Stimulated activated CD4-positive, alpha-beta T cell treated with anti-CD3 and anti-CD28 coated beads, TNF-alpha, amount 100 ng/mL, for 48 hours (primary cell): ENCODE data around the gene MEIOB.
"Not testable (repeated sequence)": the region's sequence is repeated elsewhere in the genome, so short reads cannot be mapped to it uniquely, and the experiment has no call there.

Experiments
- DNase-seq, 3 donors: peaks; one replicate each; pipeline ENCODE4 v3.0.0-alpha.2; 2020; ENCODE audit warnings: low read depth in 3 of 3

The MEIOB gene

DNA sequence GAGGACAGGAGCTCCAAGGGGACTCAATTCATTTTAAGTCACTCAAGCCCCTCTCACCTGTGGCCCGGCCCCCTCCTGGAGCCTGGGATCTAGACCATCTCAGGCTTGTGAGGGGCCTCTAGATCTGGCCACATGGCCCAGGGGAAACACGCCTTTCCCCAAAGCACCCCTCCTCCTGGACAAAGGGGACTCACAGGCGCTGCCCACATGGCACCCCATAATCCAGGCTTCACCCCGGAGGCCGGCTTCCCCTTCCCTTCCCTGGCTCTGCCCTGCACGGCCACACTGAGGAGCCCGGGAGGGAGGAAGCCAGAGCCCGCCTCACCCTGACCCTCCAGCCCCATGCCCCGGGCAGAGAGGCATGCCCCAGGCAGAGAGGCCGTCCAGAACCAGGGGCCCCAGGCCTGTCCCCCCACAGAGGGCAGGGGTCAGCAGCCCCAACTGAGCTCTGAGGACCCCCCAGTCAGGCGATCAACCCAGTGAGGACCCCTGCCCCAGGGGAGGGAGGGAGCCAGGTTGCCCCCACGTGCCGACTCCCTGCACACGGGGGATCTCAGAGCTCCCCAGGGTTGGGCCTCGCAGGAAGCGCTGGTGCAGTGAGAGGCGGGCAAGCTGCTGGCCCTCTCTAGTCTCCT, 35.4 kb upstream of the MEIOB start:
- DNase-seq: no peak

DNA sequence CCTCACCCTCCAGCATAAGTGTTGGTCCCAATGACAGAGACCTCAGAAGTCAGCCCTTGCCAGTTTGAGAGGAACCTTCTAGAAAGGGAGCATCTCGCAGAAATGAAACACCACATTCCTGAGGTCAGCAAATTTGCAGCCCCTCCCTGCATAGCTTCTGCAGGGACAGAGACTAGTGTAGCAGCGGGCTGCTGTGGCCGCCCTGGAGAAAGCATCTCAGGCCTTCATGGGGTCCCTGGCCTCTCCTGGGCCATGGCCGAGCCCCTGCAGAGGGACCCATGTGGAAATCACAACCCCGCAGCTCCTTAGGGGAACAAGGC, 34.8 kb upstream of the MEIOB start:
- DNase-seq: no peak

DNA sequence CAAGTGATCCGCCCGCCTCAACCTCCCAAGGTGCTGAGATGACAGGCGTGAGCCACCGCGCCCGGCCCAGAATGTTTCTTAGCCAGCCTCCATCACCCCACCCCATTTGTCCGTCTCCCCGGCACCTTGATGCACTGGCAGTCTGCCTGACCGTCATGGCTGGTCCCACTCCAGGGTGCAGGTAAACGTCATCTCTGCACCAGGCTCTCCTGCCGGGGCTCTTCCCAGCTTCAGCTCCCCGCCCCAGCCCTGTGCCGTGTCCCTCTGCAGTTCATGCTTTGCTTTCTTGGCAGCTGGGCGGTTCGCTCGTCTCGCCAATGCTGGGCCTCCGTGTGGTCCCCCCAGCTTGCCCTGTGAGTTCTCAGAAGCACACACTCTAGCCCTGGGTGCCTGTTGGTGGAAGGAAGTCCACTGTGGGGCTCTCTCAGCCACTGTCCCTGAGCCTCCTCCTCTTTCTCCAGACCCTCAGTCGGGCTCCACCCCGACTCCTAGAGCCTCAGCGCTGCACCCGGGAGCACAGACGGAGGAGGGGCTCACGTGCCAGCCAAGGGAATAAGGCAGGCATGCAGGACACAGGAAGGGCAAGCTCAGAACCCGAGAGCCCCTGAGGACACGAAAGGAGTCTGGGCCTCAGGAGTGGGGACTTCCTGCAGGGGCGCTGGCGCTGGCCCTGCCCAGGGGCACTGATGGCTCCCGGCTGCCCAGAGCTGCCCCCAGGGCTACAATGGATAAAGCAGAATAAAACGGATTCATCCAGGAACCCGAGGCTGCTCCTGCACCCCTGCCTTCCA, 34.3 kb upstream of the MEIOB start:
- no peak for DNase-seq

DNA sequence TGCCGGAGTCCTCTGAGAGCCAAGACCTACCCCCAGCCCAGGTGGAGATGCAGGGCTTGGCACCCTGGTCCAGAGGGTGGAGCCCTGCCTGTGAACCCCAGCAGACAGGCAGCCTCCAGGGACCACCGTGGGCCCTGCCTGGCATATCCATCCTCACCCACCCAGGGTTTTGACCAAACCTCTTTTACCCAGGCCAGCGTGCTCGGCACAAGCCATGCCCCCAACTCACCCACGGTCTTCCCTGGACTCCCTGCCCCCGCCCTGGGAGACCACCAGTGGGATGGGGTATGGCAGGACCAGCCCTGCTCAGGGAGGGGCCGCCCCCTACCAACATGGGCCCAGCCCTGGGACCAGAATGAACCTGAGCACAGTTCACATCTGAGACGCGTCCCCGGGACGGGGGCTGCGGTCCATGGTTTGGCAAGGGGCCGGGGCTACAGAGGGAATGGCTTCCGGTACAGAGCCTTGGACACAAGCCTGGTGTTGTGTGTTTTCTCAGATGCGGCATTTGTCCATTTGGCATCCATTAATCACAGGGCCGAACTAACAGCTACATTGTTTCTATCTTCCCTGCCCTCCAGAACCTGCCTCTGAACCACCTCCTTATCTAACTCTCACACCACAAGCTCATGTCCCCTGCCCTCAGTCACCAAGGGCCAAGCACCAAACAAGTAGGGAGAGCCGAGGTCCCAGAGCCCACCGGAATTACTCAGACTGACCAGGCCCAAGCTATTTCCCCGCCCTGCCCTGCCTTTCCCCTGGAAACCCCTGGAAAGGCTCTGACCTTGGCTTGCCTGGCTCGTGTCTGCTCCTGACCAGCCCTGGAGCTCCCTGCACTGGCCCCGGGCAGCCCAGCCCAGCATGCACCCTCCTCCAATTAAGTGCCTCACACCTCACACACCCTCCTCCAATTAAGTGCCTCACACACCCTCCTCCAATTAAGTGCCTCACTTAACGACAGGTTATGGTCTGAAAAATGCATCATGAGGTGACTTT, 32.2 kb upstream of the MEIOB start:
- DNase-seq: no peak

DNA sequence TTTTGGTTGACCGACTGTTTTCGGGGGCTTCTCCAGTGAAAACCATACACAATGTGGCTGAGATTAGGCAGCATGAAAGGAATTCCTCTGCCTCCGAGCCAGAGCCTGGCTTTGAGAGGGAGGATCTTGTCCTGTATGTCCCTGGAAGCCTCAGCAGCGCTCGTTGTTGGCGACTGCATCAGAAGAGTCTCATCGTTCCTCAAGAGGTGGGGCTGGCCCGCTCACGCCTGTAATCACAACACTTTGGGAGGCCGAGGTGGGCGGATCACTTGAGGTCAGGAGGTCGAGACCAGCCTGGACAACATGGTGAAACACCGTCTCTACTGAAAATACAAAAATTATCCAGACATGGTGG, 31.2 kb upstream of the MEIOB start:
- no peak for DNase-seq

DNA sequence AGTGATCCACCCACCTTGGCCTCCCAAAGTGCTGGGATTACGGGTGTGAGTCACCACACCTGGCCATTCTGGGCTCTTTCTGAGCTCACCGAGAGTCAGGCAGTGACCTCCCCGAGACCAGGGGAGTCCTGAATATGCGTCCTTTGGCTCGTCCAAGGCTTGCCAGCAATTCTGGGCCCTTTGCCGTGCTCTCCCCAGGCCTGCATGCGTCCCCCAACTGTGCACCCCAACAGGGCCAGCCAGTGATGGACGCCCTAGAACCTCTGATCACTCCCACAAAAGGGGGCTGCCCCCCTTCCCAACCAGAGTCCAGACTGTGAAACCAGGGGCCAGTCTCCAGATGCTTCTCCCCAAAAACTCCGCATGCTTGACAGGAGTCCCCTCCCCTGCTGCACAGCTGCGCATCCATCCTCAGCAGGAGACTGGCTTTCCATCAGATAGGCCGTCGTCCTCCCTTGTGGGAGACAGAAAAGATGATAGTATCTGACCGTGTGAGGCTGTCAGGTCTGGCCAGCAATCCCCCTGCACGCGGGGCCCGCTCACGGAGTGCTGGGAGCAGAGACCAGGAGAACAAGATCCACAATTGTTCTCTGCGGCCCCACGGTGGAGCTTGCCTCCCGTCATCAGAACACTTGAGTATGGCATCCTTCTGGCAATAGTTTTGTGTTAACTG, 30.7 kb upstream of the MEIOB start:
- no peak for DNase-seq

DNA sequence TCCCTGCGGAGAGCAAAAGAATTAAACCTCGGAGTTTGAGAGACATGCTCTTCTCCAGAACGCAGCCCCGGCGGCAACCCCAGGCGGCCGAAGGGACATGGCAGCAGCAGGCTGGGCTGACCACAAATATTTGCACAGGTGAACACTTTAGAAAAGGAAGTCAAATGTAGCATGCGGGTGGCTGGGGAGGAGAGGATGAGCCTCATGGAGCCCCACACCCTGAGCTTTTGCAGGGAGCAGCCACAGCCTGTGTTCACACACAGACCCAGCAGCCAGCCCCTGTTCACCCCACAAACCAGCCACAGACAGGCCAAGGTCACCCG, 28.4 kb upstream of the MEIOB start:
- DNase-seq: no peak

DNA sequence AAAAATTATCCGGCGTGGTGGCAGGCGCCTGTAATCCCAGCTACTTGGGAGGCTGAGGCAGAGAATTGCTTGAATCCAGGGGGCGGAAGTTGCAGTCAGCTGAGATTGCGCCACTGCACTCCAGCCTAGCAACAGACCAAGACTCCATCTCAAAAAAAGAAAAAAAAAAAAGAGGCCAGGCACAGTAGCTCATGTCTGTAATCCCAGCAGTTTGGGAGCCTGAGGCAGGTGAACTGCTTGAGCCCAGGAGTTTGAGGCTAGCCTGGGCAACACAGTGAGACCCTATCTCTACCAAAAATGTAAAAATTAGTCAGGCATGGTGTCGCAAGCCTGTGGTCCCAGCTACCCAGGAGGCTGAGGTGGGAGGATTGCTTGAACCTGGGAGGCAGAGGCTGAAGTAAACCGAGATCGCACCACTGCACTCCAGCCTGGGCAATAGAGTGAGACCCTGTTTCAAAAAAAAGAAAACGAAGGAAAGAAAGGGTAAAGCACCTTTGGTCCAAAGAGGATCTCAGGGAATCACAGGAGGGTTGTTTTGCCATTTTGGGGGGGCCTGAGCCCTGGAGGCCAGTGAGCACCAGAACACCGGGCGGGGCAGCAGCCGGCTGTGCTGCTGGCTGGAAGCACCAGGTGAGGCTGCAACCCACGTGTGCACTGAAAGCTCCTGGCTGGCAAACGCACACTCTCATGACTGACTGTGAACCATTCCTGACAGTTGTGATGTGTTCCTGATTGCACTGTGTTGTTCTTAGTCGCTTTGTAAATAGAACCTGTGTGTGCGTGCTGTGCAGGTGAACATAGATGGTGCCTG, 27.9 kb upstream of the MEIOB start:
- DNase-seq: no peak

DNA sequence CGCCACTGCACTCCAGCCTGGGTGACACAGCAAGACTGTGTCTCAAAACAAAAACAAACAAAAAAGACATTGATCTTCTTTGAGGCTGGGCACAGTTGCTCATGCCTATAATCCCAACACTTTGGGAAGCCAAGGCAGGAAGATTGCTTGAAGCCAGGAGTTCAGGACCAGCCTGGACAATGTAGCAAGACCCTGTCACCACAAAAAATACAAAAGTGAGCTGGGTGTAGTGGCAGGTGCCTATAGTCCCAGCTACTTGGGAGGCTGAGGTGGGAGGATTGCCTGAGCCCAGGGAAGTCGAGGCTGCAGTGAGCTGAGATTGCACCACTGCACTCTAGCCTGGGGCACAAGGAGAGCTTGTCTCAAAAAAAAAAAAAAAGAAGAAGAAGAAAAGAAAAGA, 25.7 kb upstream of the MEIOB start:
- DNase-seq: not testable (repeated sequence)

DNA sequence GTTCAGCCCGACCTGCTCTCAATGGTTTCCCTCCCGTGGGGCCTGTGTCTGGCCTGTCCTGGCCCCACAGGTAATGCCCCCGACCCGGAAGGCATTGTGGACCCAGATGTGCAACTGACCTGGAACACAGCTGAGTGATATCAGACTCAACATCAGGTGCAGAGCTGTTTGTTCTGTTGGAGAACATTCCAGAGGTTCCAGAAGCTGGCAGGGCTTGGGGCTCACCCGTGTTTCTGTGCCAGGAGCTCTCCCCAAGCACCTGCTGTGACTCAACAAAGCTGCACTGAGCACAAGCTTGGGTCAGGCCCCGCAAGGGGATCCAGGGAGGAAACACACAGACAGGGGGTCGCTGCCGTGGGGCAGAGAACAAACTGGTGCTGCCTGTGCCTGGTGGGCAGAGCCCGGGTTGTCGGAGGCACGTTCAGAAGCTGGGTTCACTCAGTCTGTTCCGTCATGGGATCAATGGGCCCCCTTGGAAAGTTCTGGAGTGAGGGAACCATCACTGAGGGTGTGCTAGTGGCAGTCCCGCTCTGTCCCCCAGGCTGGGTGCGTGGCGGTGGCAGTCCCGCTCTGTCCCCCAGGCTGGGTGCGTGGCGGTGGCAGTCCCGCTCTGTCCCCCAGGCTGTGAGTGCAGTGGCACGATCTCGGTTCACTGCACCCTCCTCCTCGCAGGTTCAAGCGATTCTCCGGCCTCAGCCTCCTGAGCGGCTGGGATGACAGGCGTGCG, 24.1 kb upstream of the MEIOB start:
- no peak for DNase-seq

DNA sequence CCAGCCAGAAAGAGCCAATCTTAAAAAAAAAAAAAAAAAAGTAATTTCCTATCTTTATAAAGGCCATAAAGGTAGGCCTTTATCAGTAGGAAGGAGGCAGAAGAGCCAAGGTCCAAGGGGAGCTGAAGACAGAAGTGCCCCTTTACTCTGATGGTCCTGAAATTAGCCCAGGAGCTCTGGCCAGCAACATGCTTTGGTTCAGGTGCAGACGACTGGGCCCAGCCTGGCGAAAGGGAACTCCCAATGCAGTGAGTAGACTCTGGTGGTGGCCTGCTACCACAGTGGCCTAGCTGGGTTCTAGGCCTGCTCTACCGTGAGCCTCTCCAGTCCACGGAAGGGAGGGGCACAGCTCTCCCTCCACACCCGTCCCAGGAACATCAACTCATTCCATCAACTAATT, 23.1 kb upstream of the MEIOB start:
- no peak for DNase-seq

DNA sequence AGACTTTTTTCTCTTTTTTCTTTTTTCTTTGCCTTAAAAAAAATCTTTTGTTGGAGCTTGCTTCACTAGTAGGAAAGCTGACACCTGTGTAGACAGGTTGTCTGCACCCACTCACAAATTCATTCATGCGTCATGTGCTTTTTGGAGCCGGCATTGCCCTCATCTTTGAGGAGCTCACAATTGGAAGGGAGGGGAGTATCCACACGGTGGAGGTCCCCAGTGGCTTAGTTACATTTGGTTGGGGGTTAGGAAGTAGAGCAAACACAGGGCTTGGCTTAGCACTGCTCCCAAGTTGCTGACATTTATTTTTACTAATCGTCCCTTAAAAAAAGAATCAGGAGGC, 18.7 kb upstream of the MEIOB start:
- DNase-seq: no peak

DNA sequence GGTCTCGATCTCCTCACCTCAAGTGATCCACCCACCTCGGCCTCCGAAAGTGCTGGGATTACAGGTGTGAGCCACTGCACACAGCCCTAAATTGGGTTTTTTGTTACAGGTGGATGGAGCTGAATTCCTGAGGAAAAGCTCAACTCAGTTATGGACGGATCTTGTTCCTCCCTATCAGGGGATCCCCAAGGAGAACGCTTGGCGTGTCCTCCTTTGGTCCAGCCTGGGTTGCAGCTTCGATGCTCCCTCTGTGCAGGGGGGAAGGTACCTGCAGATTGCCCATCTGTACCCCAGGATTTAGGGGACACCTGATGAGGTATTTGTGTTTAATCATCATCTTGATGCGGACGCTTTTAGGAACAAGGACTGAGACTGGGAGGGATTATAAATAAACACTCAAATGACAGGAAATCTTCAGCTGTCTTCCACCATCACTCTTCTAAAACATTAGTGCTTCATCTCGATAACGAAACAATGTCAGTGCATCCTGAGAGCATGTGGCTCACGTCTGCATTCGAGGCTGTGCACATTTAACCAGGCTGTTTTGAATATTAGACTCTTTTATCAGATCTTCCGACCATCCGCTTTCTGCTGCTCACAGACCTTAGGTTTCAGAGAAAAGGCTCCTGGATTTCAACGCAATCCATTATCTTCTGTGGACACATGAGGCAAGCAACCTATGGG, 18.2 kb upstream of the MEIOB start:
- no peak for DNase-seq

DNA sequence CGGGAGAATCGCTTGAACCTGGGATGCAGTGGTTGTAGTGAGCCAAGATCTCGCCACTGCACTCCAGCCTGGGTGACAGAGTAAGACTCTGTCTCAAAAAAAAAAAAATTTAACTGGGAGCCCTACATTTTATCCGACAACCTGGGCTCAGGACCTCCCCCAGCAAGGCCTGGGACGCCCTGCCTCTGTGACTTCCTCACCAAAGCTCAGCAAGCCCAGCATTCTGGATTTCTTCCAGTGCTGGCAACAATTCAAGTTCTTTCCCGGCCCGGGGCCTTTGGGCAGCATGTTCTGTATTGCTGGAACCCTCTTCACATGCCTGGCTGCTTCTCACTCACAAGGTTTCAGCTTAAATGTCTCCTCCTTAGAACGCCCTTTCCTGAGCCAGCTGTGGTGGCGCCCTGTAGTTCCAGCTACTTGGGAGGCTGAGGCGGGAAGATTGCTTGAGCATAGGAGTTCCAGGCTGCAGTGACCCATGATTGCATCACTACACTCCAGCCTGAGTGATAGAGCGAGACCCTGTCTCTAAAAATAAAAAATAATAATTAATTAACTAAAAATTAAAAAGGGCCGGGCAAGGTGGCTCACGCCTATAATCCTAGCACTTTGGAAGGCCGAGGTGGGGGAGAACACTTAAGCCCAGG, 15.9 kb upstream of the MEIOB start:
- no peak for DNase-seq

DNA sequence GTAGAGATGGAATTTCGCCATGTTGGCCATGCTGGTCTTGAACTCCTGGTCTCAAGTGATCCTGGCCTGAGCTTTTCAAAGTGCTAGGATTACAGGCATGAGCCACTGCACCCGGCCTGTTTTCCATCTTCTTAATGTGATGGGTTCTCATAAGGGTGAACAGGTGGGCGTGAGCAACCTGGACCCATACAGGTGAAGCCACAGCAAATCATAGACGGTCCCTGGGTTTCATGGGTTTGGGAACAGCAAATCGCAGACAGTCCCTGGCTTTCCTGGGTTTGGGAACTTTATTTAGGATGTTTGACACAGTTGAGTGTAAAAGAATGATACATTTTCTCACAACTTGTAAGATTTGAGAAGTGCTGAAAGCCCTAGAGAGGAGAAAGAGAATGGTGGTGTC, 12.9 kb upstream of the MEIOB start:
- DNase-seq: no peak

DNA sequence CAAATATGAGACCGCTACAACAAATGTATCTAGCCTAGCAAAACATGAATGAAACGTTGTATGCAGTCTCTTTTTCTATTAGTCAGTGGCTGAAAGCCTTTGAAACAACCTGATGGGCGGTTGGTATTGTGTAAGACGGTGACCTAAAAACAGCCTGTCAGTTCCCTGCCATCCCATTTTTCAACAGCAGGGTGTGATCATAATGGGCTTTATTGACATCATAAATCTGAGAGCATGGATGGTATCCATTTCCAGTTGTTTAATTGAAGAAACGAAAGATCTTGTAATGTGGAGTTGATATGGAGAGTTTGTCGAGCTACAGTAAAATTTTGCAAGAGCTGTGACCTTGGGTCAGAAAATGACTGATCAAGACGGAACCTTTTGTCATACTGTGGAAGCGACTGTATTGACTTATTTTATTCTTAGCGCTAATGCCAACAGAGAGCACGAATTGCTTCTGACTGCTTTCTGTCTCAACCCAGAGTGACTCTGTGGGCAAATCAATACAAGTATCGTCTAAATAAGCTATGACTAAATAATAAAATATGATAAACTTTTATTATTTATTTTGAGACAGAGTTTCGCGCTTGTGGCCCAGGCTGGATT, 12.3 kb upstream of the MEIOB start:
- no peak for DNase-seq

DNA sequence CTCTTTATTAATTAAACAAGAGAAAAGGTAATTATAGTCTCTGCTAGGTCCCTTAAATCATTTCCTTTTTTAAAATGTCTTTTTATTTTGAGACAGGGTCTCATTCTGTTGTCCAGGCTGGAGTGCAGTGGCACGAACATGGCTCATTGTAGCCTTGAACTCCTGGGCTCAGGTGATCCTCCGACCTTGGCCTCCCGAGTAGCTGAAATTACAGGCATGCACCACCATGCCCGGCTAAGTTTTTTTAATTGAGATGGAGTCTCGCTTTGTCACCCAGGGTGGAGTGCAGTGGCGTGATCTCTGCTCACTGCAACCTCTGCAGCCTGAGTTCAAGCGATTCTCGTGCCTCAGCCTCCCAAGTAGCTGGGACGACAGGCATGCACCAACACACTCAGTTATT, 9.2 kb upstream of the MEIOB start:
- not testable (repeated sequence) for DNase-seq

DNA sequence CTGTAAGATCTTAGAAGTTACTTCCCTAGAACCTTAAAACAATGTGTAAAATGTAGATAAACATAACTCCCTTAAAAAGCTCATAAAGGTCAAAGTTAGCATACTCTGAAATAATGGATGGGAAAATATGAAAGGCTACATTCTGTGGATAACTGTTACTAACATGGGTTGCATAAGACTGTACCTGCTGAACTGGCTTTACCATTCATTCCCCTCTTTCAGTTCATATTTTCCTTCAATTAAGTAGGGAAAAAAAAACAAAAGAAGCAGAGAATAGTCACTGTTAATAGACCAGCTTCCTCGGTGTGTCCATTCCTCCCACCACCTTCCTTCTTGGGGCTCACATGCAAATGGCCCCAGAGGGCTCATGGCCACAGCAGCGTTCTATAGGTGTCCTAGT, 7.5 kb upstream of the MEIOB start:
- DNase-seq: no peak

DNA sequence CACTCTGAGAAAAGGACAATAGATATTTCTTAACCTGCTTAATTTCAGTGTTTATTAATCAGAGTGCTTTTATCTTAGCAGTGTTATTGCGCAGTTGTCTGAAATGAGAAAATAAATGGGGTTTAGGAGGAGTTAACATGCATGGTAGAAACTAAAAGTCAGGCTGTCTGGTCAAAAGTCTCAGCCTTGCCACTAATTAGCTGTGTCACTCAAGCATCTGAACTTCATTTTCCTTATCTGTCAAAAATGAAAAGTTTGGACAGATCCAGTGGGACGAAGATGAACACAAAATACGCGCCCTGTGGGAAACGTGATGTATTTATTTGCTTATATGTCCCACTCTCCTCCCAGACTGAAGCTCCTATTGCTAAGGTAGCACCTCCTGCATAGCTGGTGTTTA, 6.3 kb upstream of the MEIOB start:
- no peak for DNase-seq
